Measurements from ENCODE around the gene SCN5A.
A peak's percentile ranks its signal among the peaks of the same experiment; 100 is the strongest.

SCN5A gene

GRCh38 chr3:38541806-38542205 lies 107.7 kb downstream of the SCN5A start:
- DNase-seq (ENCODE audit: low spot score): no peak

GRCh38 chr3:38538773-38539353 lies 110.6 kb downstream of the SCN5A start:
- no peak for DNase-seq (ENCODE audit: low spot score)

- DNase-seq (ENCODE audit: low spot score): no peak
Observed at GRCh38 chr3:38536671-38537070, 112.8 kb downstream of the SCN5A start.

GRCh38 chr3:38534604-38535003 lies 114.9 kb downstream of the SCN5A start:
- no peak for DNase-seq (ENCODE audit: low spot score)

- no peak for DNase-seq (ENCODE audit: low spot score)
Observed at GRCh38 chr3:38534180-38534579, 115.3 kb downstream of the SCN5A start.

- no peak for DNase-seq (ENCODE audit: low spot score)
Observed at GRCh38 chr3:38533285-38533976, 116.1 kb downstream of the SCN5A start.

- DNase-seq (ENCODE audit: low spot score): no peak
Observed at GRCh38 chr3:38532529-38532928, 117.0 kb downstream of the SCN5A start.

- DNase-seq (ENCODE audit: low spot score): peak; percentile 59
Observed at GRCh38 chr3:38528457-38528856, 121.0 kb downstream of the SCN5A start.

- DNase-seq (ENCODE audit: low spot score): no peak
Observed at GRCh38 chr3:38526792-38527191, 122.7 kb downstream of the SCN5A start.

- no peak for DNase-seq (ENCODE audit: low spot score)
Observed at GRCh38 chr3:38524141-38524739, 125.2 kb downstream of the SCN5A start.

- no peak for DNase-seq (ENCODE audit: low spot score)
Observed at GRCh38 chr3:38522002-38522401, 127.5 kb downstream of the SCN5A start.

GRCh38 chr3:38521391-38521987 lies 128.0 kb downstream of the SCN5A start:
- peak; percentile 70 for DNase-seq (ENCODE audit: low spot score)

GRCh38 chr3:38519651-38520050 lies 129.8 kb downstream of the SCN5A start:
- no peak for DNase-seq (ENCODE audit: low spot score)

GRCh38 chr3:38519000-38519399 lies 130.5 kb downstream of the SCN5A start:
- DNase-seq (ENCODE audit: low spot score): no peak

GRCh38 chr3:38516669-38517068 lies 132.8 kb downstream of the SCN5A start:
- DNase-seq (ENCODE audit: low spot score): no peak

- DNase-seq (ENCODE audit: low spot score): no peak
Observed at GRCh38 chr3:38515367-38515766, 134.1 kb downstream of the SCN5A start.

- DNase-seq (ENCODE audit: low spot score): no peak
Observed at GRCh38 chr3:38511546-38511945, 137.9 kb downstream of the SCN5A start.

- no peak for DNase-seq (ENCODE audit: low spot score)
Observed at GRCh38 chr3:38510631-38511030, 138.9 kb downstream of the SCN5A start.

- DNase-seq (ENCODE audit: low spot score): no peak
Observed at GRCh38 chr3:38509732-38510131, 139.8 kb downstream of the SCN5A start.

GRCh38 chr3:38507120-38507519 lies 142.4 kb downstream of the SCN5A start:
- no peak for DNase-seq (ENCODE audit: low spot score)

GRCh38 chr3:38500688-38501417 lies 148.6 kb downstream of the SCN5A start:
- DNase-seq (ENCODE audit: low spot score): no peak

Measured in SW480 (cell line).